Ovary (tissue), 3 donors: Measurements from ENCODE around the gene JARID2.

Source experiments
- CTCF ChIP-seq, 3 donors: fragments of 450-650 bp in 2 of 3; fragments of 200-600 bp in 1 of 3; IDR thresholded peaks; one replicate each; pipeline versions ENCODE4 v1.5.1 to v1.8.0; 2016 to 2022; ENCODE audit warnings: antibody characterized with exemption in 3 of 3, mild to moderate bottlenecking in 1 of 3
- EP300 ChIP-seq: sonication (generic); formaldehyde crosslinking; IDR thresholded peaks from one replicate; pipeline ENCODE4 v1.6.1; 2017; ENCODE audit warnings: antibody characterized with exemption
- POLR2A ChIP-seq: fragments of 450-650 bp; IDR thresholded peaks from one replicate; pipeline ENCODE4 v1.6.1; 2017; ENCODE audit warnings: antibody characterized with exemption, mild to moderate bottlenecking, moderate library complexity
- donor health status: DM: no; HTN: no; CAD: no.

GRCh38 chr6:15375638-15376290 lies 129.9 kb downstream of the JARID2 start:
- TF ChIP-seq POLR2A (no peak), CTCF (IDR thresholded peaks at IDR 0.05) (no peak), EP300 (no peak)
